ENCODE measurements around the gene SLC44A3. TPM values are rescaled to one million over a fixed set of nuclear protein-coding genes. Genes with fewer than 3 reads are reported as not detected.

Gene SLC44A3
- total RNA-seq, 2 experiments from 2014 or later: 0.42 to 1.5 TPM

DNA sequence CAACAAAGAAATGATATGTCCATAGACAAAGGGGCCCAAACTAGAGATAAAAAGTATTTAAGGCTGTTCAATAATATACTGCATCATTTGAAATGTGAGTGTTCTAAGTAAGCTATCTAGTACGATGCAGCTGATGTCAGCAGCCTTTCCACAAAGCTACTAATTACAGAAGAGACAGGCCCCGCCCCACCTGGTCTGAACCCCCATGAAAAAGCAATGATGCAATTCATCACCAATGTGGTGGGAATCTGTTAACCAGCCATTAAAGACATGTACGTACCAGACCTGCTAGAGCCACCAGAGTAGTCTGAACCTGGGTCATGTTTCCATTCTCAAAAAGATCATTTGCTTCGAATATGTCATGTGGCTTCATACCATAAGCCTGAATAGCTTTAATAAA is 81.7 kb downstream of the SLC44A3 start:
- POLR2A ChIA-PET: no interaction called here
- Mint-ChIP-seq H3K27me3 (no peaks in the 10 kb centered on the region), H3K4me1 (no peaks in the 10 kb centered on the region), H3K4me3 (no peak overlapping the region), H3K9me3 (no peaks in the 10 kb centered on the region), H3K27ac (no peak overlapping the region), H3K36me3 (no peaks in the 10 kb centered on the region)
- ATAC-seq (ENCODE audit: low read depth) (no peak), DNase-seq (no peak)

DNA sequence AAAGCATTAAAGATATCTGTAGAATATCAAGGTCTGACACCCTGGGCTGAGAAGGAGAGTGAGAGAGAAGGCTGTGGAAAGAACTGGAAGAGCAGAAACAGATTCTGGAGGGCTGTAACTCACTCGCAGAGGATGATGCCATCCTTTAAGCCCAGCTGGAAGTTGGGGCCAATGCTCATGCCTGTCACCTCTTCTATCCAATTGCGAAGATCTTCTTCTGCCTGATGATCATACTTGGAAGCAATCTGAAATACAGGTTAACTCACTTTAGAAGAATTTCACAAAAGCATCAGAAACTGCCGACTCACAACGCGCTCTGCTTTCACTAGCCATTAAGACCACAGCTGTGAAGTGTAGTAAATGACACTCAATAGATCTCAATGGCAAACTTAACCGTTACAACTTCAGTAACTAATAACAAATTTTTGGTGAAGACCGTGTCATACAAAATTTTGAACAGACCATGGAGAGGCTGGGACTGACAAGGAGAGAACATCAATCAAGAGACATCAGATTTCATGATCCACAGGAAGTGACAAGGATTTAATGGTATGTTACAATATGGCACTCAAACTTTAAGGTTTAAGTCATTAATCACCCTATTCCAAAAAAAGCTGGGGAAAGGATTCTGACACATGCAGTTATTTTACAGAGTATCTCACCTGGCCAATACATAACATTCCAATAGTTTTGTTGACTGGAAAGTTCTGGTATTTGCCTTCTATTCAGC is 83.3 kb downstream of the SLC44A3 start:
- no peak for ATAC-seq (ENCODE audit: low read depth)

DNA sequence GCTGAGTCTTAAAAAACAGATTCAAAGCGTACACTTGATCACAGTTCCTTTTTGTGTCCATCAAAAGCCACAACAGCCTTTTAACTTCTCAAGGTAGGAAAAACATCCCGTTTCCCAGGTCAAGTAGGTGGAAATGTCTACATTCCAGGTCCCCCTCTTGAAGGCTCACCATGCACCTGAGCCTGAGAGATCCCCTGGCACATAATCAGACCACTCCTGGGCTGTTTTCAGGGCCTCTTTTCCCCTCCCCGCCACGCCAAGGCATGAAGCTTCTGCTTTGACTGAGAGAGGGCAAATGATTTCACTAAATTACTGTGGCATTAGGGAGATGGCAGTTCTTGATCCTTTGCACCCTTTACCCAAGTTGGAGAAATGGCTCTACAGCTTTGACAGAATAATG is 85.0 kb downstream of the SLC44A3 start:
- peaks cover 2% of the 10 kb centered on the region for H3K4me1 Mint-ChIP-seq

More for the DNA sequence above, 83.3 kb downstream of the SLC44A3 start:
- H3K27me3 Mint-ChIP-seq: no peaks in the 10 kb centered on the region
- H3K4me3 Mint-ChIP-seq: no peak overlapping the region
- POLR2A ChIA-PET: no interaction called here
- H3K27ac Mint-ChIP-seq: no peak overlapping the region
- no peaks in the 10 kb centered on the region for H3K36me3 Mint-ChIP-seq
- no peak for DNase-seq
- H3K9me3 Mint-ChIP-seq: no peaks in the 10 kb centered on the region
- H3K4me1 Mint-ChIP-seq: no peaks in the 10 kb centered on the region

DNA sequence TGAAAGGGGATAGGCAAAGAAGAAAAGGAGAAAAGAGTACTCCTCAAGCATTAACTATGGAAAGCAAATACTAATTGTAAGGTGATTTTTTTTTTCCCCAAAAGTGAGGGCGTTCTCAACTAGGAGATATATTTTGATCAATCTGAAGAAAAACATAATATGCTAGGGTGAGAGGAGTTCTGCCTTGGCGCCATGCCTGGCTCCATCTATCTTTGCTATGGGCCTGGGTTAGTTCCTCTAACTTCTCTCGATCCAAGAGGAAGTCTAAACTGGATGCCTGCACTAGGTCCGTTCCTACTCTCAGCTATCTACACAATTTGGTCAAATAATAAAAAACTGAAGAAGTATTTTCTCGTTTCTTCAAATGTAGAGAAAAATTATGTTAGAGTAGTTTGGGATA is 86.2 kb downstream of the SLC44A3 start:
- DNase-seq (no peak), ATAC-seq (ENCODE audit: low read depth) (no peak)
- POLR2A ChIA-PET: no interaction called here
- no peak overlapping the region for H3K27ac Mint-ChIP-seq
- H3K4me1 Mint-ChIP-seq: peaks cover 2% of the 10 kb centered on the region
- no peaks in the 10 kb centered on the region for H3K27me3 Mint-ChIP-seq
- no peaks in the 10 kb centered on the region for H3K9me3 Mint-ChIP-seq
- H3K36me3 Mint-ChIP-seq: no peaks in the 10 kb centered on the region
- no peak overlapping the region for H3K4me3 Mint-ChIP-seq

More for the DNA sequence above, 85.0 kb downstream of the SLC44A3 start:
- Mint-ChIP-seq H3K9me3 (no peaks in the 10 kb centered on the region), H3K4me3 (no peak overlapping the region), H3K27ac (no peak overlapping the region), H3K36me3 (no peaks in the 10 kb centered on the region), H3K27me3 (no peaks in the 10 kb centered on the region)
- ATAC-seq (ENCODE audit: low read depth): no peak
- POLR2A ChIA-PET: no interaction called here
- DNase-seq: no peak

DNA sequence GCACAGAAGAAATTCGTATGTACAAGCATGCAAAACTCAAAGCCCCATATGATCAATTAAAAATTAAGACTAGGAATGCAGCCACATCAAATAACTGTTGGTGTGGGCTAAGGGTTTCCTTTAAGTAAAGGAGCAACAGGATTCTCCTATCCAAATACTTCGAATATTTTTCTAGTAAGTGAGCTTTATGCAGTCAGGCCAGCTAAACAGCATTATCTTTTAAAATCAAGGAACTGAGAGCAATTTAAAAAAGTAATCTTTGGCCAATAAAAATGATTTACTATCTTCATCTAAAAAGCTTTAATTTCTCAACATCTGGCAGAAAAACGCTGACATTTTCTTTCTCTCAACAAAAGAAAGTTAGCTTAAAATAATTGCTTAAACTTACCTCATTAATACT is 87.0 kb downstream of the SLC44A3 start:
- H3K27me3 Mint-ChIP-seq: no peaks in the 10 kb centered on the region
- no peaks in the 10 kb centered on the region for H3K9me3 Mint-ChIP-seq
- H3K27ac Mint-ChIP-seq: no peak overlapping the region
- no peaks in the 10 kb centered on the region for H3K36me3 Mint-ChIP-seq
- no peak overlapping the region for H3K4me3 Mint-ChIP-seq
- peaks cover 2% of the 10 kb centered on the region for H3K4me1 Mint-ChIP-seq
- no peak for DNase-seq
- no peak for ATAC-seq (ENCODE audit: low read depth)
- POLR2A ChIA-PET: interaction anchor here (0.5 kb wide), 1 partner anchor 11 kb away, joined by 3 read pairs; no protein-coding TSS in a partner anchor

DNA sequence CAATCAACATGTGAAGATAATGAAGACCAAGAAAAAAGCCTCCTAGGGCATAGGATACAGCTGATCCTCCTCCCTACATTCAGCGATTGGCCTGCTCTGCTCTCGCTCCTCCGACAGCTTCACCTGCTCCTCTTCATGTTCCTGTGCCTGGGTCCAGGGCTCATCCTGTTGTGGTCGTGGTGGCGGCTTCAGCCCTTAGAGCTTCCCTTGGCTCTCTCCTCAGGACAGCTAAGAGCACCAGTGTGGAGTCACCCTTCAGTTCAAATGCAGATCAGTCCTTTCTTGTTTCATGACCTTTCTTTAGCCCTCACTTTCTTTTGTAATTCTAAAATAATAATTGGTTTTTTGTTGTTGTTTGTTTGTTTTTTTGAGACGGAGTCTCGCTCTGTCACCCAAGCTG is 88.0 kb downstream of the SLC44A3 start:
- POLR2A ChIA-PET: no interaction called here

DNA sequence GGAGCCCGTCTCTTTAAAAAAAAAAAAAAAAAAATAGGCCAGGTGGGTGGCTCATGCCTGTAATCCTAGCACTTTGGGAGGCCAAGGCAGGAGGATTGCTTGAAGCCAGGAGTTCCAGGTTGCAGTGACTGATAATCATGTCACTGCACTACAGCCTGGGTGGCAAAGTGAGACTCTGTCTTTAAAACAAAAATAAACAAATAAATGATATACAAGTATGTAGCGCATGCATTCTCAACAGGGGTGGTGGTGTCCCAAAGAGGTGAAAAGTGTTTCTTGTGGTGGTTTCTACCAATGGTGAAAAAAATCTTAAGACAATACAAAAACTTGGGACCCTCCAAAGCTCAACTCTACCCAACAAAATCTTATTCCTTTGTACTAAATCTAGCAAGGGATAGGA is 88.8 kb downstream of the SLC44A3 start:
- DNase-seq: no peak
- H3K4me1 Mint-ChIP-seq: peaks cover 5% of the 10 kb centered on the region
- H3K4me3 Mint-ChIP-seq: no peak overlapping the region
- no peaks in the 10 kb centered on the region for H3K9me3 Mint-ChIP-seq
- no peak for ATAC-seq (ENCODE audit: low read depth)
- no peak overlapping the region for H3K27ac Mint-ChIP-seq
- POLR2A ChIA-PET: no interaction called here
- H3K36me3 Mint-ChIP-seq: no peaks in the 10 kb centered on the region
- no peaks in the 10 kb centered on the region for H3K27me3 Mint-ChIP-seq

More for the DNA sequence above, 88.0 kb downstream of the SLC44A3 start:
- no peak for ATAC-seq (ENCODE audit: low read depth)
- Mint-ChIP-seq H3K27ac (no peak overlapping the region), H3K36me3 (no peaks in the 10 kb centered on the region), H3K4me1 (peaks cover 2% of the 10 kb centered on the region), H3K27me3 (no peaks in the 10 kb centered on the region), H3K9me3 (no peaks in the 10 kb centered on the region), H3K4me3 (no peak overlapping the region)
- DNase-seq: no peak

DNA sequence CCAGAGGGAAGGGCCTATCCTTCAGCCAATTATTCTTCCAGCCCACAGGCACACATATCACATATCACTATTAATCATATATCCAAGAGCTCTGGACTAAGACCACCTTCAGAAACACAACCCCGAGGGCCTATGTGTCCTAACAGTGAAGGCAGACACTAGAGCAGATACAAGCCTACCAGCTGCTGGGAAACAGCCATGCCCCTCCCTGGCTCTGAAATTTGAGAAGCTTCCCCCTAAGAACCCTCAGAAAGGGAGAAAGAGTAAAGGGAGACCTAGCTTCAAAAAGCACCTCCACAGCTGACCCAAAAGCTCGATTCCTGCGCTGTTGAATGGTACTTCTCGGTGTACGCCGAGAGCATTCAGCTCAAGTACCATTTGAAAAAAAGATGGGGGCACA is 89.3 kb downstream of the SLC44A3 start:
- DNase-seq (no peak), ATAC-seq (ENCODE audit: low read depth) (no peak)
- POLR2A ChIA-PET: no interaction called here
- Mint-ChIP-seq H3K4me3 (no peak overlapping the region), H3K4me1 (peaks cover 5% of the 10 kb centered on the region), H3K27ac (no peak overlapping the region), H3K36me3 (no peaks in the 10 kb centered on the region), H3K9me3 (no peaks in the 10 kb centered on the region), H3K27me3 (no peaks in the 10 kb centered on the region)

DNA sequence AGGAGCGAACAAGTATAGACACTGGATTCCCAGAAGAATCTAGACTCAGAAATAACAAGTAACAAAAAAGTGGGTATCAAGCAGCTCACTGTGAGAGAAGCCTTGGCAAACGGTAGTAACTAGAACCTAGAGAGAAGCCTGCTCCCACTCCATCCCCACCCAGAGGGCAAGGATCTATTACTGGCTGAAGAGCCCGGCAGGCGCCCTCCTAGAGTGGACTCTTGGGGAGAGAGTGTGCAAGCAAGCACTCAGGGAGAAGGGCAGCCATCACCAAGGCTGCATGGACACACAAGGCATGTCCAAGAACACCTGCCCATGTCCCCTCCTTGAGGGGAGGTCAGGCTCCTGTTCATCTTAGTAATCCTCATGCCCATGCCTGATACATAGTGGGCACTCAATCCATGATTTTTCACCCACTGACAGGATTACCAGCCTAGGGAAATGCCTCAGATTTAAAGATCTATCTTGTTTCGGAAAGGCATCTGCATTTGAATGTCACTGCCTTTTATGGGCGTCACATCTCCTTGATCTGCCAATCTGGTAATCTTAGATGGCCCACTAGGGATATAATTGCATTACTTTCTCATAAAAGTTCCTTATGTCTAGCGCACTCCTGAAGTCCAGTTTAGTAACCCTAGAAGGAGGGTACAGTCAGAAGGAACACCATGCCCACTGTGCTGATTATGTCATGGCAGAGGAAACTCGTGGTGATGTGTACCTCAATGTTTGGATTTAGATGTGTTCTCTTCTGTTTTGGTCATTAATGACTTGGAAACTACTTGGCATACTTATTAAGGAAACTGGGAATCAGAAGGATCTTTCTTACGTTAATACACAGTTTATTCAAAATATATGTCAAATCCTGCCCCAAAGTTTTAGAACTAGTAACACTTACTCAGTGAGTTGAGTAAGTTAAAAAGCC is 92.4 kb downstream of the SLC44A3 start:
- Mint-ChIP-seq H3K27ac (no peak overlapping the region), H3K36me3 (no peaks in the 10 kb centered on the region), H3K4me3 (no peak overlapping the region), H3K9me3 (no peaks in the 10 kb centered on the region), H3K27me3 (no peaks in the 10 kb centered on the region), H3K4me1 (peaks cover 5% of the 10 kb centered on the region)
- POLR2A ChIA-PET: no interaction called here
- ATAC-seq (ENCODE audit: low read depth) (no peak), DNase-seq (no peak)

DNA sequence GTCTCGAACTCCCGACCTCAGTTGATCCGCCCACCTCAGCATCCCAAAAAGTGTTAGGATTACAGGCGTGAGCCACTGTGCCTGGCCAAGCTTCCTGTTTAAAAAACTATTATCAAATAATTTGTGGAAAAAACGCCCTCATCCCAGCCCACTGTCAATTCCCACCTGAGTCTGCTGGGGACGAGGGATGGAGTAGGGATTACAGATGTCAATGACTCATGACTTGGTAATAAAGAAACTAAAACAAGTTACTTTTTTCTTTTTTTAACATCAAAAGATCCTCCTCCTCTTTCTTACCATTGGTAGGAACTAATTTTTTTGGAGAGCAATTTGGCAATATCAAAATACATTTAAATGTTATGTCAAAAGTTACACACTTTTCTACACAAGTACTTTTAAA is 97.1 kb downstream of the SLC44A3 start:
- H3K27me3 Mint-ChIP-seq: no peaks in the 10 kb centered on the region
- POLR2A ChIA-PET: no interaction called here
- H3K27ac Mint-ChIP-seq: no peak overlapping the region
- no peak overlapping the region for H3K4me3 Mint-ChIP-seq
- H3K4me1 Mint-ChIP-seq: peaks cover 3% of the 10 kb centered on the region
- DNase-seq (no peak), ATAC-seq (ENCODE audit: low read depth) (no peak)
- no peaks in the 10 kb centered on the region for H3K36me3 Mint-ChIP-seq
- no peaks in the 10 kb centered on the region for H3K9me3 Mint-ChIP-seq

DNA sequence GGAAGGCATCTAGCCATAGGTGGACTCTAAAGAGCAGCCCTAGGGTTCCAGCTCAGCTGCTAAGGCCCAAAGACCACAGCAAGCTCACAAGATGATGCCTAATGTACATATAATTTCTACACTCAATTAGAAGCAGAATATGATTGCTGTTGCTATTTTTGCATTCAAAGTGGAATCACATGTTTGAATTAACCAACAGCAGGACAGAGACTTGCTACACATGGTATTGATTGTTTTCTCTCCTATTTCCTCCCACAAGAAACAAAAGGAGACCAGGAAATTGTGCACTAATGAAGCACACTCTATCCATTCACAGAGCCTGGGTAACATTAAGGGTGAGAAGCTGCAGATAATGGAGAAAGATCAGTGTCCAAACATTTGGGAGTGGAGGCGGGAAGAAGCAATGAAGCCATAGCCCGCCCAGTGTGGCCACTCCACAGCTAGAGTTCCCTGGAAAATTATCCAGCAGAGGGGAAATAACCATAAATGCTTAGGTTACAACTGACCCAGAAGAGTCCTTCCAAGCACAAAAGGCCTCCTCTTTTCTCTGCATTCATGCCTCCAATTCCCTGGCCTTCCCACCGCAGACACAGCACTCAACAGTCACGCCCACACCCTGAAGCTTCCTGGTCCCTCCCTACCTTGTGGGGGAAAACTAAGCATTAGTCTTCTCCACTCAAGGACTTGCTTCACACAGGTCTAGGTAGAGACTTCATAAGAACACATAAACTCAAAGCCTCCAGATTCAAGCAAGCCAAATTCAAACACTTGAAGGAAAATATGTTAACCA is 99.3 kb downstream of the SLC44A3 start:
- no peaks in the 10 kb centered on the region for H3K27me3 Mint-ChIP-seq
- no peak overlapping the region for H3K4me3 Mint-ChIP-seq
- no peak for DNase-seq
- no peaks in the 10 kb centered on the region for H3K9me3 Mint-ChIP-seq
- ATAC-seq (ENCODE audit: low read depth): no peak
- POLR2A ChIA-PET: interaction anchor here (0.6 kb wide), 1 partner anchor 1203 kb away, joined by 3 read pairs; no protein-coding TSS in a partner anchor
- peaks cover 3% of the 10 kb centered on the region for H3K4me1 Mint-ChIP-seq
- H3K36me3 Mint-ChIP-seq: peaks cover 1% of the 10 kb centered on the region
- H3K27ac Mint-ChIP-seq: no peak overlapping the region

DNA sequence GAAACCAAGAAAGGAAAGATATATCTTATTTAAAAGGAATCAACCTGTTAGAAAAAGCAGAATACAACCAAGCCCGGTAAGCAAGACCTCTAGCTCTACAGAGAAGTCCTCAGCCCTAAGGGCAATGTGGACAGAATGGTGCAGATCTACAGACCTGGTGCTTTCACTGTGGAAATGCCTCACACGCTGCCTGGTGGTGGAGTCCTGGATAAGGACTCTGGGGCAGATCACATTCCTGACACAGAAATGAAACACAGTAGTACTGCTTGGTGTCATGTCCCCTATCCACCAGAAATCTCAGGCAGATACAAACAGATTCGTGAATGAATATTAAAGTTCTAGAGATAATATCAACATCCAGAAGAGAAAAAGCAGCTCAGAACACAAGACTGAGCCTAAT is 99.9 kb downstream of the SLC44A3 start:
- Mint-ChIP-seq H3K9me3 (no peaks in the 10 kb centered on the region), H3K27ac (no peak overlapping the region), H3K36me3 (peaks cover 1% of the 10 kb centered on the region), H3K4me3 (no peak overlapping the region), H3K27me3 (peaks cover 4% of the 10 kb centered on the region), H3K4me1 (peaks cover 5% of the 10 kb centered on the region)
- no peak for ATAC-seq (ENCODE audit: low read depth)
- DNase-seq: no peak
- POLR2A ChIA-PET: no interaction called here

DNA sequence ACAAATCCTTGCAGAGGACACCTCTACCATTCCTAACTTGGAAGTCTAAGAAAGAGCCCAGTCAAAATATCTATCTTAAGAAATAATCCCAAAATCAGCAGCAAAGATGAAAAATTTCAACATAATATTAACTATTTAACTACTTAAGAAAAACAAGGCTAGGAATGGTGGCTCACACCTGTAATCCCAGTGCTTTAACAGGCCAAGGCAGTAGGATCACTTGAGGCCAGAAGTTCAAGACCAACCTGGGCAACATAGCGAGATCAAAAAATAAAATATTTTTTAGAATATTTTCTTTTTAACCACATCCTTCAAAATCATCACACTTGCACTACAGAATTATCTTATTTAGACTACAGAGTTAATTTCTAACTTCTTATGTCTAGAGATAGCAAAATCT is 101.8 kb downstream of the SLC44A3 start:
- no peak for DNase-seq
- peaks cover 13% of the 10 kb centered on the region for H3K27me3 Mint-ChIP-seq
- H3K27ac Mint-ChIP-seq: no peak overlapping the region
- POLR2A ChIA-PET: no interaction called here
- H3K4me1 Mint-ChIP-seq: peaks cover 13% of the 10 kb centered on the region
- H3K4me3 Mint-ChIP-seq: no peak overlapping the region
- H3K36me3 Mint-ChIP-seq: peaks cover 1% of the 10 kb centered on the region
- no peak for ATAC-seq (ENCODE audit: low read depth)
- no peaks in the 10 kb centered on the region for H3K9me3 Mint-ChIP-seq
